GM18868 (cell line): ENCODE results near the gene GTPBP10.
A peak's percentile ranks its signal among the peaks of the same experiment; 100 is the strongest.
"Not testable (repeated sequence)": the region's sequence is repeated elsewhere in the genome, so short reads cannot be mapped to it uniquely, and the experiment has no call there.

ENCODE experiments used
- ATAC-seq: cut with Tn5 transposase; IDR thresholded peaks from one replicate; pipeline ENCODE4 v1.9.1; 2021; ENCODE audit warnings: mild to moderate bottlenecking, moderate library complexity; ENCODE audit not compliant: unreplicated experiment

Gene GTPBP10, protein sequence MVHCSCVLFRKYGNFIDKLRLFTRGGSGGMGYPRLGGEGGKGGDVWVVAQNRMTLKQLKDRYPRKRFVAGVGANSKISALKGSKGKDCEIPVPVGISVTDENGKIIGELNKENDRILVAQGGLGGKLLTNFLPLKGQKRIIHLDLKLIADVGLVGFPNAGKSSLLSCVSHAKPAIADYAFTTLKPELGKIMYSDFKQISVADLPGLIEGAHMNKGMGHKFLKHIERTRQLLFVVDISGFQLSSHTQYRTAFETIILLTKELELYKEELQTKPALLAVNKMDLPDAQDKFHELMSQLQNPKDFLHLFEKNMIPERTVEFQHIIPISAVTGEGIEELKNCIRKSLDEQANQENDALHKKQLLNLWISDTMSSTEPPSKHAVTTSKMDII

DNA sequence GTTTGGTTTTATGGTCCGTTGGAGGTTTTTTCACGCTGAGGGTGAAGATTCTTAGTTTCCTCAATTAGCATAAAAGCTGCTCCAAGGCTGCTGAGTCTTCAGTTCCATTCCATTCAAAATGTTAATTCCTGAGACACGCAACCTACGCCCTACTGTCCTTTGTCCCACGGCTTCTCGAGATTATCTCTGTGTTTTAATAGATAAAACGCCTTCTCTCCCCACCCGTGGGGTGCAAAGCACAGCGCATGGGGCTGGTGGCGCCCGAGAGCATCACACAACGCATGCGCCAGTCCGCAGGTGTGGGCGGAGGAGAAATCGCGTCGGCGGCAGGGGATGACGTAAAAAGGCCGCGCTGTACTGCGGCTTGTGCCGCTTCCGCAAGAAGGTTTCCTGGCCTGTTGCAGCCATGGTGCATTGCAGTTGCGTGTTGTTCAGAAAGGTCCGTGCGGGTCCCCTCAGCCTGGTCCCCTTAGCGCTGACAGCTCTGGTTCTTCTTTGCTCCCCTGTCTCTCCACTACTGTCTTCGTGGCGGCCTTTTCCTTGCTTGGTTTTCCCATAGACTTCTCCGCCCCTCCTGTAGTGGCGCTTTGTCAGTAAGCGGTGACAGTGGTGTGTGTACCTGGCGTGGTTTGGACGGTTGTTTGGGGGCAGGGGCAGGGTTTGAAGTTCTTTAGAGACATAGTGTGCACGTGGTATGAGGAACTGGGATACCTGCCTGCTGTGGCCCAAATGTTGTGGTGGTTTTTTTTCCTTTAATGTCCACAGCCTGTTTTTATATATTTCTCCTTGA, at the start of gene GTPBP10:
TSS of gene GTPBP10 (plus strand) at position 381 of the 790 bp plus-strand sequence. CDS start at position 407, 26 bp downstream.
- ATAC-seq, result peak; percentile 94

DNA sequence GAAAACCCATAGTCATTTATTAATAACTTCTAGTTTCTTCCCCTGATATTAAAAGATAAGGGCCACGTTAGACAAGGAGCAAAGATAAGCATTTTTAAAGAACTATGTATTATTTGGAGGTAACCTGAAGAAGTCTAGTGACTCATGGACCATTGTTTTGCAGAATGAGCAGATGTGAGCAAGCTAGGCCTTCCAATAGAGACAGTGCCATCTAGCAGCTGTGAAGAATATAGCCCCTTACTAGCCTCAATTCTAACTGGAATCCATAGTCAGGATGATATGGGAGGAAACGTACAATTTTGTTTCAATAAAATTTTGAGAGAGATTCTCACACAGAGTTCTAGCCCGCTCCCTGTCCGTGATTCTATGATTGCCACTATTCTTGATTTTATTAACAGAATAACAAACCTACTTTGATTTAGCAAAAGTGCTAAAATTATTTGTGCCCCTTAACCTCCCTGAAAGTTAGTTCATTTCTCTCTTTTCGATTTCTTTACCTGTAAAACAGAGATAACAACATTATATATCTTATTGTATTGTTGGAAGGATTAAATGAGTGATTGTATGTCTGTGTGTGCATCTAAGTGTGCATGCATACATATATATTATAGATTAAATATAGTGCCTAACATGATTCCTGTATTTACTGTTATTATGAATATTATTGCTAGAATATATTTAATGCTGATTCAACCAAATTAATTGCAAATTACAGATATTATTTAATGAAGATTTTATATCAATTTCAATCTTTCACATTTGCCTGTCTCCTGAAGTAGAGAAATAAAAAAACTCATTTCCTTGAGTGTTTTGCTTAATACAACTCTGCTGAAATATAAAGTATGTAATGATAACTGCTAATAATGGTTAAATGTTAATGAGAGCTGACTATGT, 48.1 kb upstream of the GTPBP10 start:
- ATAC-seq, result peak; percentile 98

DNA sequence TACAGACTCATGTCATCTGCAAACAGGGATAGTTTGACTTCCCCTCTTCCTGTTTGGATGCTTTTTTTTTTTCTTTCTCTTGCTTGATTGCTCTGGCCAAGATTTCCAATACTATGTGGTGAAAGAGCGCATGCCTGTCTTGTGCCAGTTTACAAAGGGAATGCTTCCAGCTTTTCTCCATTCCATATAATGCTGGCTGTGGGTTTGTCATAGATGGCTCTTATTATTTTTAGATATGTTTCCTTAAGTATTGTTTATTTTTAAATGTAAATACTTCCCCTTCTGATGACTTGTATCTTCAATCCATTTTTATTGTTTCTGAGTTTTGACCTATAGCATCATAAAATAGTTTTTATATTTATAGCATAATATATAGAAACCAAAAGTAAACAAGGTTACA, 43.3 kb upstream of the GTPBP10 start:
- no peak for ATAC-seq

DNA sequence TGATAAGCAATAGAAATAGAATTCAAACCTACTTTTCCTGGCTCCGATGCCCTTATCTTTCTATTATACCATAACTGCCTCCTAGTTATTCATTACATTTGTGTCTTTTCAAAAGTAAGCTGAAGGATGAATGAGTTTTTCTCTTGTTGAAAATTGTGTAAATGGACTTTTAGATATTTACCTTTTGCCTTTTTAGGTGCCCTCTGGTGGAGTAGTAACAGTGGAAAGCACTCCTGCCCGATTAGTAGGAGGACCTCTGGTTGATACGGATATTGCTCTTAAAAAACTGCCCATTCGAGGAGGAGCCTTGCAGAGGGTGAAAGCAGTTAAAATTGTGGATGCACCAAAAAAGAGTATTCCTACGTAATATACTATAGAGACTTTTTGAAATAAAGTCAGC, 36.6 kb upstream of the GTPBP10 start:
- no peak for ATAC-seq

DNA sequence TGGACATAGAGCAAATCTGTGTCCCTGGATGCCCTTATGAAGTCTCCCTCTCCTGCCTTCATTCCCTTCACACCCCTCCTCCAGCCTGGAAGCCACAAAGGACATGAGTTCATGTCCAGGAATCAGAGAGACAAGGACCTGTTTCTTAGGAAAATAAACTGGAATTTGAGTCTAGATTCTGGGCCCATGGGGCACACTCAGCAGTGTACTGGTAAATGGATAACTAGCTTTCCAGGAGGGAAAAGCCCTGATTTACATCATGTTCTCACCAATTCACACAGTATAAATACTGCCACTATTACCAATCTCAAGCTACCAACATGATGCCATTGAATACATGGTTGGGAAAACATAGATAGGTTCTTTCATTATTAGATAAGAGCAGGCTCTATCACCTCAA, 35.3 kb upstream of the GTPBP10 start:
- ATAC-seq, result no peak

DNA sequence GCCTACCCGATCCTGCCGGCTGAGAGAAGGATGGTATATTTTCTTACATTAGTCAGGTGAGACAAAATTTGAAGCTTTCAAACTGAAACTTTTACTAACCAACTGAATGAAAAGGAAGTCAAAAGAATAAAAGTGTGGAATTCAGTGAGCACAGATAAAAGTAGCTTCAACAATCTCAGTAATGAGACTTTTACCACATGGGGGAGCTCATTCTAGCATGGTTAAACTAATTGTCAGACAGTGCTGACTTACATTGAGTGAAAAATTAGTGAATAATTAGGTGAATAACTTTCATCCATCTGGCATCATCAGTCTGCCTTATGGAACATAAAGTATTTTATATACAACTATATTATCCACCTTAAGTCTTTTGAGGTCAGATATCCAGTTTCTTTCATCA, 33.8 kb upstream of the GTPBP10 start:
- ATAC-seq, result no peak

DNA sequence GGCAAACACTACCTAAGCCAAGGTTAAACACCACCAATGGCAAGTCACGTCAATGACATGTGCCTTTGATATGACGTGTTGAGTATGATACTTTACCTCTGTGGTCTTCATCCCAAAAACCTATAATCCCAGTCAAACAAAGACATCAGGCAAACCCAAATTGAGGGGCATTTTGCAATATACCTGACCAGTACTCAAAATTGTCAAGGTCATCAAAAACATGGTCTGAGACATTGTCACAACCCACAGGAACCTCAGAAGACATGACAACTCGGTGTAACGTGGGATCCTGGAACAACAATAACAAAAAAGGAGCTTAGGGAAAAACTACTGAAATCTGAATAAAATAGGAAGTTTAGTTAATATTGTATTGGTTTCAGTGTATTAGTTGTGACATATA, 32.6 kb upstream of the GTPBP10 start:
- no peak for ATAC-seq

DNA sequence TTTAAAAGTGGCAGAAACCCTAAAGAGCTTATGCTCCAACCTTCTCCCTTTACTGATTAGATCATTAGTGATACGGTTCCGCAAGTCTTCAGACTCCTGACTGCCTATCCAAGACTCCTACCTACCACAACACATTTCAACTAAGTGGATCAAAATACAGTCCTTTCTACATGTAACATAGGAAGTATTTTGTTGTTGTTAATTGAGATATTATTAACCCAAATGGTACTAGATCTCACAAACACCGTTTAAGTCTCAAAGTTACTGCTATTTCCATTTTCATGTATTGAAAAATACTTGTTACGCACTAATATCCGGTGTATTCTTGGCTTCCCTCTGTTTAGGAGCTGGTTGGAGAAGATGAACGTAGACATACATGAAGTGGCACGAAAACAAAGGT, 26.5 kb upstream of the GTPBP10 start:
- ATAC-seq, result no peak

DNA sequence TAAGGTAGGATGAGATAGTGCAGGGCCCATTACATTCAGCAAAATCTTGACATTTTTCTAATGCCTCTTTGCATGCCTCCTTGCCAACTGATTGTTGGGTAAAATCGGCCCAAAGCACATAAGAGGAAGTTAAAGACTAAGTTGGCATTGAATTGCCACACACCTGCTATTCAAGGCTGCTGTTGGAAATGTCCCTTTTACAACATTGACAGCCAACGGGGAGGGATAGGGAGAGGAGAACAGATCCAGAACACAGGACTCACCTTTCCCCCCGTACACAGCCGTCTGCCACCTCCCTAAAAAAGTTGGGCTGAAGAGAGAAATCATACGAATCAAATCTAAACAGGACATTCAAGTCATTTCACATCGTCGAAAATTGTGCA, 26.1 kb upstream of the GTPBP10 start:
- ATAC-seq, result no peak

DNA sequence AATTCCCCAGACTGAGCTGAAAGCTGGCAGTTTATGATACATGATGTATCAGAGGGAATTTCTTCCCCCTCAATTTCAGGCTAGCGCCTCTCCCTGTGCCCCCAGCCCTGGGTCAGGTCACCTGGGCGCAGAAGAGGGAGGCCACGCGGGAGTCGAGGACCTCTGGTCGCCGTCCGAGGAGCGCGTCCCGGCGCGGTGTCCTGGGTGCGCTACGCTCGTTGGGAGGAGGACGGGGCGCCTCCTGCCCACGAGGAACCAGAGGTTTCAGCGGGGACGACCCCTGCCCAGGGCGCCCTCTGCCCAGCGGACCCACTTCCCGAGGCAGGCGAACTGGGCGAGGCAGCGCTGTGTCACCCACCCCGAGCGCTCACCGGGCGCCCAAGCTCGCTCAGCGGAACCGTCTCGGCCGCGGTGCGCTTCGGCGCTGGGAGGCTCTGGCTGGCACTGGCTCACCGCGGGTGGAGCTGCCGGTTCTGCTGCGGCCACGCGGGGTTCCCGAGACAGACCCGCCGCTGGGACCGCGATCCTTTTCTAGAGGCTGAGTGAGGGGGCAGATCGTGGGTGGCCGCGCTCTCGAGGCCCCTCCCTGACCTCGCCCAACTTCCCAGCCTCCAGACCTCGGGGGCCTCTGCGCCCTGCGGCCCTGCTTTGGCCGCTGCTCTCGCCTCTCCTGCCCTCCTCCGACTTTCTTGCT, 25.6 kb upstream of the GTPBP10 start, which contains the start of gene FAM237B:
TSS of gene FAM237B (minus strand) at position 504 of the 694 bp plus-strand sequence. CDS start 1,556 bp downstream, outside the sequence.
- ATAC-seq, result no peak

DNA sequence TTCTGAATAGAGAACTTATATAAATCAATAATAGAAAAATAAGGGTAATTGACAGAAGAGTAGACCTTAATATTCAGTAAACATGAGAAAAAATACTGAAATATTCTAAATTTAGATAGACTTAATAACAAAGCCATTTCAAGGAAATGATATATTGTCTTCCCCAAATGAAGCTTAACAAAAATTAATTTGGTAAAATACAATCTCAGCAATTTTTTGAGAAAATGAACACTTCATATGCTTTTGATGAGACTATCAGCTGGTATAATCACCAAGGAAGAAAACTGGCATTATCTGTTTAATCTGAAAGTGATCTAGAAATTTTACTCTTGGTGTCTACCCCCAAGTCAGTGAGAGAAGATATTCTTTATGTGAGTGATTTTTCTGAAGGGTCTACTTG, 23.7 kb upstream of the GTPBP10 start:
- ATAC-seq, result no peak

DNA sequence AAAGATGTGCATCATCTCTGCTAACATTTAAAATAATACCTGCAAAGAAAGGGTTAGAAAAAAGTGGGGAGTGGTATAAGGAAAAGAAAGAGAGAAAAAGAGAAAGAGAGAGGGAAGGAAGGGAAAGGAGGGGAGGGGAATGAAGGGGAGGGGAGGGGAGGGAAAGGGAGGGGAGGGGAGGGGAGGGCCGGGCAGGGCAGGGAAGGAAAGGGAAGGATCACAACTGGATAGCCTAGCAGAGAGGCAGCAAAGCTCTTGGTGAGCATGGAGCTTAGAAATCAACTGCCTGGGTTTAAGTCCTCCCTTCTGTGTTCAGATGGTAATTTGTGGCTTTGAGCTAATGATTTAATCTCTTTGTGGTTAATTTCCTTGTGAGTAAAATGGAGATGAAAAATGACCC, 20.0 kb upstream of the GTPBP10 start:
- ATAC-seq, result no peak

DNA sequence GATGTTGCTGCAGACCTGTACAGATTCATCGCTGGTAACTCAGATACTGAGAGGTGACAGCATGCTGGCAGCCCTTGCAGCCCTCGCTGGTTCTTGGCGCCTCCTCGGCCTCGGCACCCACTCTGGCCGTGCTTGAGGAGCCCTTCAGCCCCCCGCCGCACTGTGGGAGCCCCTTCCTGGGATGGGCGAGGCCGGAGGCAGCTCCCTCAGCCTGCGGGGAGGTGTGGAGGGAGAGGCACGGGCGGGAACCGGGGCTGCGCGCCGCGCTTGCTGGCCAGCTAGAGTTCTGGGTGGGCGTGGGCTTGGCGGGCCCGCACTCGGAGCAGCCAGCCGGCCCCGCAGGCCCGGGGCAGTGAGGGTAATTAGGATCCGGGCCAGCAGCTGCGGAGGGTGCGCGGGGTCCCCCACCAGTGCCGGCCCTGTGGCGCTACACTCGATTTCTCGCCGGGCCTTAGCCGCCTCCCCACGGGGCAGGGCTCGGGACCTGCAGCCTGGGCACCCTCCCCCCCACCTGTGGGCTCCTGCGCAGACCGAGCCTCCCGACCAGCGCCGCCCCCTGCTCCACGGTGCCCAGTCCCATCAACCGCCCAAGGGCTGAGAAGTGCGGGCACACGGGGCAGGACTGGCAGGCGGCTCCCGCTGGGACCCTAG, 12.2 kb upstream of the GTPBP10 start:
- ATAC-seq, result no peak

DNA sequence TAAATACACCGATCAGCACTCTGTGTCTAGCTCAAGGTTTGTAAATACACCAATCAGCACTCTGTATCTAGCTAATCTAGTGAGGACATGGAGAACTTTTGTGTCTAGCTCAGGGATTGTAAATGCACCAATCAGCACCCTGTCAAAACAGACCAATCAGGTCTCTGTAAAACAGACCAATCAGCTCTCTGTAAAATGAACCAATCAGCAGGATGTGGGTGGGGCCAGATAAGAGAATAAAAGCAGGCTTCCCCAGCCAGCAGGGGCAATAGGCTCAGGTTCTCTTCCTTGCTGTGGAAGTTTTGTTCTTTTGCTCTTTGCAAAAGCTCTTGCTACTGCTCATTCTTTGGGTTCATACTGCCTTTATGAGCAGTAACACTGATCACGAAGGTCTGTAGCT, 11.6 kb upstream of the GTPBP10 start:
- not testable (repeated sequence) for ATAC-seq

DNA sequence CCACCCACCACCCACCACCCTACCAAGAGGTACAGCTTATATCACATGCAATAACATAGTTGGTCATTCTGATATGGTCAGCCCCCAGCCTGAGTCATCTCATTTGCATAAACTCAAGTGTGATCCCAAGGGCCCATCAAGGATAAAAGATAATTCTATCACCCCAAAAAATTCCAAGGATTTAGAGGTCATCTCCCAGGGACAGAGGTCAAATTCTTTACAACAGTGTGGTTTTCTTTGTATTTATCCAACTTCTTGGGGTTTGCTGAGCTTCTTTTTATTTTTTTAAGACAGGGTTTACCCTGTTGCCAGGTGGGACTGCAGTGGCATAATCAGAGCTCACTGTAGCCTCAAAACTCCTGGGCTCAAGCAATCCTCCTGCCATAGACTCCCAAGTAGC, 9.4 kb upstream of the GTPBP10 start:
- ATAC-seq, result no peak

DNA sequence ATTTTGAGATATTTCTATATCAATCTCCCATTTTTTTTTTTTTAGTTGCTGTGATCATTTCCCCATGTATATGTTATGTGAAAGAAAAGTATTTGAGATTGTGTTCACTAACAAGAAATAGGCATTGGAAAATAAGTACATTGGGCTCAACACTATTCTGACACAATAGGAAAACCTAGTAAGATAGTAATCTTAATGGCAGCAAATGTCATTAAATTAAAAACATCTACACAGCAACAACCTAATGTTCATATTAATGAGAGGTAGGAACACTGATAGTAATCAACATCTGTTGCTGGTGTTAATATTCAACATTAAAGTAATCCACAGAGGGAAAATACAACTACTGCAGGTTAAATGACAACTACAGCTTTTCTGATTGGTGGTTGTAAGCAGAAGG, 1.5 kb upstream of the GTPBP10 start:
- ATAC-seq, result no peak

DNA sequence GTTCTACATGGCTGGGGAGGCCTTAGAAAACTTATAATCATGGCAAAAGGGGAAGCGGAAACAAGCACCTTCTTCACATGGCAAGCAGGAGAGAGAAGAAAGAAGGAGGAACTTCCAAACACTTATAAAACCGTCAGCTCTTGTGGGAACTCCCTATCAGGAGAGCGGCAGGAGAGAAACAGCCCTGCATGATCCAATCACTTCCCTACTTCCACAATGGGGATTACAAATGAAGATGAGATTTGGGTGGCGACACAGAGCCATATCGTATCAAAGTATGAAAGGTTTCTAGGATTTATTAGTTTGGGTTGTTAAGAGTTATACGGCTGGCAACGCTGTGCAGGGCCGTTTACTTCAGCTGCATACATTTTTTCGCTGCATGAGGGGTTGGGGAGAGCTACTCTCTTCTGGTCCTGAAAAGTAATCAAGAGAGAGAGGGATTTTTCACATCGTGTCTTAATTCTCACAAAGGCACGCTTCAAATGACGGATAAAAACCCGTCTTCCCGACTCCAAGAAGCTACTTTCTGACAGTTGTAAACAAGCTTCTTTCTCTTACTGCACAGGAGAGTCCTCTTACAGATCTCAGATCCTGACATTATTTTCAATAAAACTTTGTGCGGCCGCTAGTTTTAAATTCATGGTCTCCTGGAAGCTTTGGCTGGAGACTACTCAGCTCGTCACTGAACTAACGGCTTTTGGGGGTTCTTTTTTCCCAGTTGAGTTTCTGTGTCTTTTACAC, 751 bp upstream of the GTPBP10 start:
- peak; percentile 15 for ATAC-seq

DNA sequence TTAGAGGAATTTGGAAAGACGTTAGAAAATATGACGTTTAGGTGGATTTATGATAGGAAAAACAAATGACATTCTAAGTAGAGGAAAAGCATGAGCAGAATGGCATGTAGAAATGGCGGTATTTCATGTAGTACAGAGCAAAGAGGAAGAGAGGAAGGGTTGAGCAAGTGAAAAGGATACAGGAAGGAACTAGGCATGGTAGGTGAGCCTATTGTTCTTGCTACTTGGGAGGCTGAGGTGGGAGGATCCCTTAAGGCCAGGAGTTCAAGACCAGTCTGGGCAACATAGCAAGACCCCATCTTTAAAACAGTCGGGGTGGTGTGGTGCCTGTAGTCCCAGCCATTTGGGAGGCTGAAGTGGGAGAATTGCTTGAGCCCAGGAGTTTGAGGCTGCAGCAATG, 1.2 kb downstream of the GTPBP10 start:
- ATAC-seq, result no peak

DNA sequence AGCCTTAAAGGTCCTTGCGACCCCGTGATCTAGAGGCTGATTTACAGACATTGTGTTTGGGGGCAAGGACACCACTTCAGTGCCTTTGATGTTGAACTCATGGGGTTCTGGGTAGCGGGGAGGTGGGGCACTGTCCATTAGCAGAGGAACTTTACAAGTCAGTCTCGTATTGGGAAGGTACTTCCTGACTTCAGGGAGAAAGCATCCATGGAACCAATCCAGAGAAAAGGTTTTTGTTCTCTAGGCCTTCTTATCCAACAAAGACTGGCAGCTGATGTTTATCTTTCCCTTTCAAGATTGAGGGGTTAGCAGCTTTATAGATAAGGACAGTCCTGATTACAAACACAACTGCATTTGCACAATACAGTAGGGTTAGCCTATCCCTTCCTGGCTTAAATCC, 2.8 kb downstream of the GTPBP10 start:
- ATAC-seq, result no peak
